NCI-H1105 (cell line): ENCODE measurements around the gene AP4B1.
"Not testable (repeated sequence)": the region's sequence is repeated elsewhere in the genome, so short reads cannot be mapped to it uniquely, and the experiment has no call there.

Source experiments
- DNase-seq: peaks from one replicate; lab custom pipeline; 2025; lab: John Stamatoyannopoulos, UW

AP4B1 gene

GRCh38 chr1:113858418-113858817, 46.2 kb downstream of the AP4B1 start:
- DNase-seq: no peak

- no peak for DNase-seq
These were observed 46.8 kb downstream of the AP4B1 start for GRCh38 chr1:113857776-113858175.

GRCh38 chr1:113856401-113856790, 48.2 kb downstream of the AP4B1 start:
- DNase-seq: no peak

DNA sequence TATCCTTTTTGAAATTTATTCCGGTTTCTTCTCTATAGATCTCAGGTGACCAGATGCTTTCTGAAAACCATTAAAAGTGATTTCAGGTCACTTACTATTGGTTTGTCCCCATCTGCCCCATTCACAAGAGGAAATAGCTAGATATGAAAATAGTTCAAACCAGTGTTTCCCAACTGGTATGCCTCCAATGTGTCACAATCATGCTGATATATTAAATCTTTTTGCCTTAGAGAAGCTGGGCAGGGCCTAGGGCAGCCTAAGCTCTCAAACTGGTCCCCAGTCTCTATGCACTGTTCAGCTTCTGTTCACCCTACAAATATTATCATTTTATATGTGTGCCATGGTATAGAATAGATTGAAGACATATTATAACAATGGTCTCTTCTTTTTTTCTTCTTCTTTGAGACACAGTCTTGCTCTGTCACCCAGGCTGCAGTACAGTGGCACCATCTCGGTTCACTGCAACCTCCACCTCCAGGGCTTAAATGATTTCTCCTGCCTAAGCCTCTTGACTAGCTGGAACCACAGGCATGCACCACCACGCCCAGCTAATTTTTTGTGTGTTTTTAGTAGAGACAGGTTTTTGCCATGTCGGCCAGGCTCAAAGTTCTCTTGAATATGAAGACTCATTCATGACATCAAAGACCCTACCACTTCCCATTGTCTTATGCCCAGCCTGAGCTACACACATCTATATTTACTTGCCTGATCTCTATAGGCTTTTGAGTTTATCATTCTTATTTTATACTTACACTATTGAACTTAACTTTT, 48.8 kb downstream of the AP4B1 start:
- no peak for DNase-seq

- DNase-seq: no peak
These were observed 50.4 kb downstream of the AP4B1 start for GRCh38 chr1:113854234-113854633.

GRCh38 chr1:113852694-113853093, 51.9 kb downstream of the AP4B1 start:
- not testable (repeated sequence) for DNase-seq

DNA sequence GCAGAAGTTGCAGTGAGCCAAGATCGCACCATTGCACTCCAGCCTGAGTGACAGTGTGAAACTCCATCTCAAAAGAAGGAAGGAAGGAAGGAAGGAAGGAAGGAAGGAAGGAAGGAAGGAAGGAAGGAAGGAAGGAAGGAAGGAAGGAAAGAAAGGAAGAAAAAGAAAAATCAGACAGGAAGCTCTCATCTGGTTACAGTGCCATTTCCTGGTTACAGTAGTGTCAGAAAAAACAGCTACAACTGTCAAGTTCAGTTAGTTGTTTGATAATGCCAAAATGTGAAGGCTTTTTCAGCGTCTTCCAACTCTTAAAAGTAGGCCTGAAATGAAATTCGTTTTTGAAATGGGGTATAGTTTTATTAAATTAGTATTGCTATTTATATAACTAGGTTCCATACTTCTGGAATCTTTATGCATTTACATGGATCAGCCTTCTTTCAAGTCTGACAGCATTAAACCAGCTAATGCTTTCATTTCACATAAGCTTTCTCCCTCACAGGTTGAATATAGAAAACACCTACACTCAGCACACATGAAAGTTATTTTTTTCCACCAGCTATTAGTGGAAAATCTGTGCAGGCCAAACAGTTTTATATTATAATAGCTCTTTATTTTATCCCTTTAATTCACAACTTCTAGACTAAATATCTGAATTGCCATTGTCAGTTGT, 54.3 kb downstream of the AP4B1 start:
- DNase-seq: no peak

DNA sequence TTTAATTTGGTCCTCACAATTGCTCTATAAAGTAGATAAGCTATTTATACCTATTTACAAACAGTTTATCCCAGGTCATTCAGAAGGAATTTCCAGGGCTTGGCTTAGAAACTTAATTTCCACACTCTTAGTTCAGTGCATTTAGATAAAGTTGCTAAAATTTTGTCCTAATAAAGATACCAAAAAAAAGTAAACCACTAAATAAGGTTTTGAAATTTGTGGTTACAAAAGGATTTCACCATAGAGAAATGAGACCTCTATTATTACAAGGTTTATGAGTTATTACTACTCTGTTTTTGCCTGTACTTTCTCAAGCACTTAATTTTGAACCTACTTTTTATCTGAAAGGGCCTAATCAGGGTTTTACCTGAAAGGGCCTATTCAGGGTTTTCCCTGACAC, 55.5 kb downstream of the AP4B1 start:
- DNase-seq: no peak

DNA sequence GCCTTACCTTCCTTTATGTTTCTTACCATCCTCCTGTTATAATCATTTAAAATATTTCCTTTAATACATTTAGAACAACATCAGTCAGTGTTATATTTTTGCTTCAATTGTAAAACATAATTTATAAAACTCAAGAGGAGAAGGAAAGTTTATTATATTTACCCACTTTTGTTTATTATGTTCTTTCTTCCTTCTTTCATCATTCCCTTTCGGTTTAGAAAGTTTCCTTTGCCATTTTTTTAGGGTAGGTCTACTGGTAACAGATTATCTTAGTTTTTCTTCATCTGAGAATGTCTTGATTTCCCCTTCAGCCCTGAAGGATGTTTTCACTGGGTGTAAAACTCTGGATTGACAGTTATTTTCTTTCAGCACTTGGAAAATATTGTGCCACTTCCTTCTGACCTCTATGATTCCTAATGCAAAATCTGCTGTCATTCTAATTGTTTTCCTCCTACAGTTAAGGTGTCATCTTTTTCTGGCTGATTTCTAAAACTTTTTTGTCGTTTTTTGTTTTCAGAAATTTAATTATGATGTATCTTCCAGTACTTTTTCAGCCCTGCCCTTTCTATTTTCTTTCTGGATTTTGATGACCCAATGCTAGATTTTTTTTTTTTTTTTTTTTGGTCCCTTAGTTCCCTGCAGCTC, 58.1 kb downstream of the AP4B1 start:
- no peak for DNase-seq
